ENCODE results near the gene FXR2.

FXR2 gene

GRCh38 chr17:7614425-7615264, at the start of gene FXR2:
FXR2 (minus strand) TSS chr17:7614897; CDS start chr17:7614532, 365 bp downstream.
- Histone ChIP-seq H3K4me3 (ENCODE audit: low read length in 2 of 2) (peak within 1 kb of the TSS; percentile 84 to 87), H3K9ac (ENCODE audit: low read length in 2 of 2) (peak within 1 kb of the TSS; percentile 75 to 90), H3K9me3 (ENCODE audit: control insufficient read depth in 2 of 2, low read length in 2 of 2) (no peaks in the 10 kb centered on the region), H3K27me3 (ENCODE audit: control insufficient read depth in 1 of 2, insufficient read depth in 2 of 2, low read length in 2 of 2) (no peaks in the 10 kb centered on the region), H3K4me1 (ENCODE audit: control insufficient read depth, insufficient read depth, low read length) (peaks cover 19% of the 10 kb centered on the region), H3K36me3 (ENCODE audit: control insufficient read depth in 2 of 2, insufficient read depth in 2 of 2, low read length in 2 of 2) (peaks cover 2 to 6% of the 10 kb centered on the region in 2 donors), H3K27ac (ENCODE audit: low read length) (peak within 1 kb of the TSS; percentile 77)

- no peaks in the 10 kb centered on the region for H3K36me3 ChIP-seq (ENCODE audit: control insufficient read depth in 2 of 2, insufficient read depth in 2 of 2, low read length in 2 of 2)
- H3K4me1 ChIP-seq (ENCODE audit: control insufficient read depth, insufficient read depth, low read length) = peaks cover 13% of the 10 kb centered on the region
- no peak overlapping the region for H3K9ac ChIP-seq (ENCODE audit: low read length in 2 of 2)
- H3K4me3 ChIP-seq (ENCODE audit: low read length in 2 of 2) = no peak overlapping the region
- peak overlapping the region; percentile 37 for H3K27ac ChIP-seq (ENCODE audit: low read length)
- H3K9me3 ChIP-seq (ENCODE audit: control insufficient read depth in 2 of 2, low read length in 2 of 2) = no peaks in the 10 kb centered on the region
- peaks cover 0 to 4% of the 10 kb centered on the region in 2 donors for H3K27me3 ChIP-seq (ENCODE audit: control insufficient read depth in 1 of 2, insufficient read depth in 2 of 2, low read length in 2 of 2)
Measured at GRCh38 chr17:7656958-7657609, 42.4 kb upstream of the FXR2 start.

GRCh38 chr17:7655541-7655840, 40.8 kb upstream of the FXR2 start:
- Histone ChIP-seq H3K27me3 (ENCODE audit: control insufficient read depth in 1 of 2, insufficient read depth in 2 of 2, low read length in 2 of 2) (peaks cover 0 to 13% of the 10 kb centered on the region in 2 donors), H3K9ac (ENCODE audit: low read length in 2 of 2) (no peak overlapping the region), H3K27ac (ENCODE audit: low read length) (no peak overlapping the region), H3K36me3 (ENCODE audit: control insufficient read depth in 2 of 2, insufficient read depth in 2 of 2, low read length in 2 of 2) (no peaks in the 10 kb centered on the region), H3K4me3 (ENCODE audit: low read length in 2 of 2) (no peak overlapping the region), H3K9me3 (ENCODE audit: control insufficient read depth in 2 of 2, low read length in 2 of 2) (no peaks in the 10 kb centered on the region), H3K4me1 (ENCODE audit: control insufficient read depth, insufficient read depth, low read length) (peaks cover 25% of the 10 kb centered on the region)

- no peak overlapping the region for H3K4me3 ChIP-seq (ENCODE audit: low read length in 2 of 2)
- no peaks in the 10 kb centered on the region for H3K9me3 ChIP-seq (ENCODE audit: control insufficient read depth in 2 of 2, low read length in 2 of 2)
- peaks cover 5 to 18% of the 10 kb centered on the region in 2 donors for H3K27me3 ChIP-seq (ENCODE audit: control insufficient read depth in 1 of 2, insufficient read depth in 2 of 2, low read length in 2 of 2)
- no peak overlapping the region for H3K9ac ChIP-seq (ENCODE audit: low read length in 2 of 2)
- H3K36me3 ChIP-seq (ENCODE audit: control insufficient read depth in 2 of 2, insufficient read depth in 2 of 2, low read length in 2 of 2) = no peaks in the 10 kb centered on the region
- no peak overlapping the region for H3K27ac ChIP-seq (ENCODE audit: low read length)
- peaks cover 30% of the 10 kb centered on the region for H3K4me1 ChIP-seq (ENCODE audit: control insufficient read depth, insufficient read depth, low read length)
Measured at GRCh38 chr17:7654832-7655540, 40.3 kb upstream of the FXR2 start.

- peaks cover 29% of the 10 kb centered on the region for H3K4me1 ChIP-seq (ENCODE audit: control insufficient read depth, insufficient read depth, low read length)
- no peak overlapping the region for H3K9ac ChIP-seq (ENCODE audit: low read length in 2 of 2)
- H3K36me3 ChIP-seq (ENCODE audit: control insufficient read depth in 2 of 2, insufficient read depth in 2 of 2, low read length in 2 of 2) = no peaks in the 10 kb centered on the region
- peaks cover 9 to 21% of the 10 kb centered on the region in 2 donors for H3K27me3 ChIP-seq (ENCODE audit: control insufficient read depth in 1 of 2, insufficient read depth in 2 of 2, low read length in 2 of 2)
- no peaks in the 10 kb centered on the region for H3K9me3 ChIP-seq (ENCODE audit: control insufficient read depth in 2 of 2, low read length in 2 of 2)
- no peak overlapping the region for H3K4me3 ChIP-seq (ENCODE audit: low read length in 2 of 2)
- no peak overlapping the region for H3K27ac ChIP-seq (ENCODE audit: low read length)
Measured at GRCh38 chr17:7652388-7653356, 38.0 kb upstream of the FXR2 start.

GRCh38 chr17:7651665-7652387, 37.1 kb upstream of the FXR2 start:
- H3K36me3 ChIP-seq (ENCODE audit: control insufficient read depth in 2 of 2, insufficient read depth in 2 of 2, low read length in 2 of 2) = no peaks in the 10 kb centered on the region
- peak overlapping the region; percentile 24 for H3K27ac ChIP-seq (ENCODE audit: low read length)
- no peaks in the 10 kb centered on the region for H3K9me3 ChIP-seq (ENCODE audit: control insufficient read depth in 2 of 2, low read length in 2 of 2)
- peaks cover 9 to 21% of the 10 kb centered on the region in 2 donors for H3K27me3 ChIP-seq (ENCODE audit: control insufficient read depth in 1 of 2, insufficient read depth in 2 of 2, low read length in 2 of 2)
- peaks cover 23% of the 10 kb centered on the region for H3K4me1 ChIP-seq (ENCODE audit: control insufficient read depth, insufficient read depth, low read length)
- peak overlapping the region; percentile 21 to 32 for H3K9ac ChIP-seq (ENCODE audit: low read length in 2 of 2)
- H3K4me3 ChIP-seq (ENCODE audit: low read length in 2 of 2) = peak overlapping the region; percentile 66 to 74

- peak overlapping the region; percentile 66 to 74 for H3K4me3 ChIP-seq (ENCODE audit: low read length in 2 of 2)
- H3K36me3 ChIP-seq (ENCODE audit: control insufficient read depth in 2 of 2, insufficient read depth in 2 of 2, low read length in 2 of 2) = no peaks in the 10 kb centered on the region
- H3K4me1 ChIP-seq (ENCODE audit: control insufficient read depth, insufficient read depth, low read length) = peaks cover 19% of the 10 kb centered on the region
- H3K27ac ChIP-seq (ENCODE audit: low read length) = peak overlapping the region; percentile 24
- H3K9ac ChIP-seq (ENCODE audit: low read length in 2 of 2) = peak overlapping the region; percentile 21 to 38
- H3K9me3 ChIP-seq (ENCODE audit: control insufficient read depth in 2 of 2, low read length in 2 of 2) = no peaks in the 10 kb centered on the region
- H3K27me3 ChIP-seq (ENCODE audit: control insufficient read depth in 1 of 2, insufficient read depth in 2 of 2, low read length in 2 of 2) = peaks cover 9 to 21% of the 10 kb centered on the region in 2 donors
Measured at GRCh38 chr17:7651097-7651664, 36.5 kb upstream of the FXR2 start.

GRCh38 chr17:7650509-7651096, 35.9 kb upstream of the FXR2 start, which contains the start of gene ATP1B2:
ATP1B2 (plus strand) TSS chr17:7650926; CDS start chr17:7651519, 593 bp downstream.
- Histone ChIP-seq H3K27me3 (ENCODE audit: control insufficient read depth in 1 of 2, insufficient read depth in 2 of 2, low read length in 2 of 2) (peaks cover 9 to 21% of the 10 kb centered on the region in 2 donors), H3K36me3 (ENCODE audit: control insufficient read depth in 2 of 2, insufficient read depth in 2 of 2, low read length in 2 of 2) (no peaks in the 10 kb centered on the region), H3K4me3 (ENCODE audit: low read length in 2 of 2) (peak within 1 kb of the TSS; percentile 66 to 74), H3K9ac (ENCODE audit: low read length in 2 of 2) (peak within 1 kb of the TSS; percentile 29 to 38), H3K4me1 (ENCODE audit: control insufficient read depth, insufficient read depth, low read length) (peaks cover 18% of the 10 kb centered on the region), H3K9me3 (ENCODE audit: control insufficient read depth in 2 of 2, low read length in 2 of 2) (no peaks in the 10 kb centered on the region), H3K27ac (ENCODE audit: low read length) (peak within 1 kb of the TSS; percentile 24)

- Histone ChIP-seq H3K9ac (ENCODE audit: low read length in 2 of 2) (no peak overlapping the region), H3K4me1 (ENCODE audit: control insufficient read depth, insufficient read depth, low read length) (peaks cover 18% of the 10 kb centered on the region), H3K4me3 (ENCODE audit: low read length in 2 of 2) (no peak overlapping the region), H3K27me3 (ENCODE audit: control insufficient read depth in 1 of 2, insufficient read depth in 2 of 2, low read length in 2 of 2) (peaks cover 9 to 17% of the 10 kb centered on the region in 2 donors), H3K9me3 (ENCODE audit: control insufficient read depth in 2 of 2, low read length in 2 of 2) (no peaks in the 10 kb centered on the region), H3K27ac (ENCODE audit: low read length) (no peak overlapping the region), H3K36me3 (ENCODE audit: control insufficient read depth in 2 of 2, insufficient read depth in 2 of 2, low read length in 2 of 2) (no peaks in the 10 kb centered on the region)
Measured at GRCh38 chr17:7647018-7647417, 32.3 kb upstream of the FXR2 start.

All from stomach smooth muscle (tissue), 2 donors.